Measurements from ENCODE around the gene MCFD2. TPM values are rescaled to one million over a fixed set of nuclear protein-coding genes. Genes with fewer than 3 reads are reported as not detected.
A peak's percentile ranks its signal among the peaks of the same experiment; 100 is the strongest.

Gene MCFD2
- total RNA-seq, 1 donor from 2014 or later = 161 TPM

GRCh38 chr2:46893269-46893939 lies 22.2 kb downstream of the MCFD2 start:
- no peaks in the 10 kb centered on the region for H3K36me3 Mint-ChIP-seq (ENCODE audit: low read depth, unreplicated experiment)

DNA sequence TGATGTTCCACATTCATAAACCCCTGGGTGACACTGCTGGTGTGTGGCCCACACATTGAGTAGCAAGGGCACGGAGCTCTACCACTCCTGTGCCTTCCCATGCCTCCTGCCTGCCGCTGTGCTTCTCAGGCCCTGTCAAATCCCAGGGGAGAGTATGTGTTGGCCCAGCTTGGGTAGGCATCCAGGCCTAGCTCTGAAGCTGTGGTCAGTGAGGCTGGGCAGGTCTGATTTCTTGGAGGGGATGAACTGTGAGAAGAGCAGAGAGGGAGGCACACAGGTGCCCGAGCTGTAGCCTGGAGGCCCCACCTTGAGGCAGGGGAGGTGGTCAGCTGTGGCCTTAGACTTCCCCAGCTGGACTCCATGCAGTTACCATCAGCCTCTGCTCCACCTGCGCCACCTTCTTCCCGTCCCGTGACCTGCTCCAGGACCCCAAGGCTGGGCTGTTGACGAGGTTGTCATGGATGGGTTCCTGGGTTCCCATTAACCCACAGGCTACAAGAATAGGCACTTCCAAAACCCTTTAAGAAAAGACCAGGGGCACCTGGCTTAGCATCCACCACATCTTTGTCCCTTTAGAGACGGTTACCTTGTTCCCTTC lies 23.6 kb downstream of the MCFD2 start:
- H3K9me3 ChIP-seq (ENCODE audit: insufficient read depth, low read depth, low read length) = no peaks in the 10 kb centered on the region
- Mint-ChIP-seq H3K4me1 (ENCODE audit: low read depth, unreplicated experiment) (peaks cover 15% of the 10 kb centered on the region), H3K9me3 (ENCODE audit: unreplicated experiment) (no peaks in the 10 kb centered on the region), H3K27ac (ENCODE audit: unreplicated experiment) (peak overlapping the region; percentile 12), H3K36me3 (ENCODE audit: low read depth, unreplicated experiment) (no peaks in the 10 kb centered on the region), H3K27me3 (ENCODE audit: low read depth, unreplicated experiment) (no peaks in the 10 kb centered on the region), H3K4me3 (ENCODE audit: unreplicated experiment) (peak overlapping the region; percentile 5)
- H3K4me1 ChIP-seq (ENCODE audit: insufficient read depth, low read length) = peaks cover 14% of the 10 kb centered on the region
- TF ChIP-seq, protein P1, sequence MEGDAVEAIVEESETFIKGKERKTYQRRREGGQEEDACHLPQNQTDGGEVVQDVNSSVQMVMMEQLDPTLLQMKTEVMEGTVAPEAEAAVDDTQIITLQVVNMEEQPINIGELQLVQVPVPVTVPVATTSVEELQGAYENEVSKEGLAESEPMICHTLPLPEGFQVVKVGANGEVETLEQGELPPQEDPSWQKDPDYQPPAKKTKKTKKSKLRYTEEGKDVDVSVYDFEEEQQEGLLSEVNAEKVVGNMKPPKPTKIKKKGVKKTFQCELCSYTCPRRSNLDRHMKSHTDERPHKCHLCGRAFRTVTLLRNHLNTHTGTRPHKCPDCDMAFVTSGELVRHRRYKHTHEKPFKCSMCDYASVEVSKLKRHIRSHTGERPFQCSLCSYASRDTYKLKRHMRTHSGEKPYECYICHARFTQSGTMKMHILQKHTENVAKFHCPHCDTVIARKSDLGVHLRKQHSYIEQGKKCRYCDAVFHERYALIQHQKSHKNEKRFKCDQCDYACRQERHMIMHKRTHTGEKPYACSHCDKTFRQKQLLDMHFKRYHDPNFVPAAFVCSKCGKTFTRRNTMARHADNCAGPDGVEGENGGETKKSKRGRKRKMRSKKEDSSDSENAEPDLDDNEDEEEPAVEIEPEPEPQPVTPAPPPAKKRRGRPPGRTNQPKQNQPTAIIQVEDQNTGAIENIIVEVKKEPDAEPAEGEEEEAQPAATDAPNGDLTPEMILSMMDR (IDR thresholded peaks at IDR 0.05; ENCODE audit: insufficient read depth, low read depth, low read length) = no peak
- no peak for TF ChIP-seq EZH2 (IDR thresholded peaks at IDR 0.05; ENCODE audit: insufficient read depth, low read length)
- H3K27me3 ChIP-seq (ENCODE audit: insufficient read depth, low read length) = no peaks in the 10 kb centered on the region
- no peaks in the 10 kb centered on the region for H3K79me2 ChIP-seq (ENCODE audit: insufficient read depth, low read length)
- FAIRE-seq = no peak
- no peak overlapping the region for H3K9ac ChIP-seq (ENCODE audit: low read length)
- no peak overlapping the region for H3K4me2 ChIP-seq (ENCODE audit: low read length)
- no peak for DNase-seq (ENCODE audit: low read depth)
- no peak overlapping the region for H3K4me3 ChIP-seq (ENCODE audit: insufficient read depth, low read depth, low read length)
- no peak overlapping the region for H2AFZ ChIP-seq (ENCODE audit: low read depth, low read length)
- H3K36me3 ChIP-seq (ENCODE audit: insufficient read depth, low read length) = no peaks in the 10 kb centered on the region
- no peaks in the 10 kb centered on the region for H4K20me1 ChIP-seq (ENCODE audit: insufficient read depth, low read length)
- no peak overlapping the region for H3K27ac ChIP-seq (ENCODE audit: low read depth, low read length)

More at GRCh38 chr2:46893269-46893939, 22.2 kb downstream of the MCFD2 start:
- H3K27ac ChIP-seq (ENCODE audit: low read depth, low read length) = no peak overlapping the region
- Mint-ChIP-seq H3K9me3 (ENCODE audit: unreplicated experiment) (no peaks in the 10 kb centered on the region), H3K4me3 (ENCODE audit: unreplicated experiment) (peak overlapping the region; percentile 42), H3K4me1 (ENCODE audit: low read depth, unreplicated experiment) (peaks cover 6% of the 10 kb centered on the region), H3K27ac (ENCODE audit: unreplicated experiment) (no peak overlapping the region), H3K27me3 (ENCODE audit: low read depth, unreplicated experiment) (no peaks in the 10 kb centered on the region)
- H3K9ac ChIP-seq (ENCODE audit: low read length) = no peak overlapping the region
- H3K79me2 ChIP-seq (ENCODE audit: insufficient read depth, low read length) = no peaks in the 10 kb centered on the region
- DNase-seq (ENCODE audit: low read depth) (no peak), FAIRE-seq (no peak)
- H2AFZ ChIP-seq (ENCODE audit: low read depth, low read length) = no peak overlapping the region
- H3K4me3 ChIP-seq (ENCODE audit: insufficient read depth, low read depth, low read length) = no peak overlapping the region
- no peaks in the 10 kb centered on the region for H4K20me1 ChIP-seq (ENCODE audit: insufficient read depth, low read length)
- H3K36me3 ChIP-seq (ENCODE audit: insufficient read depth, low read length) = no peaks in the 10 kb centered on the region
- H3K9me3 ChIP-seq (ENCODE audit: insufficient read depth, low read depth, low read length) = no peaks in the 10 kb centered on the region
- H3K4me2 ChIP-seq (ENCODE audit: low read length) = no peak overlapping the region
- TF ChIP-seq EZH2 (IDR thresholded peaks at IDR 0.05; ENCODE audit: insufficient read depth, low read length) = no peak
- TF ChIP-seq, protein P1 (IDR thresholded peaks at IDR 0.05; ENCODE audit: insufficient read depth, low read depth, low read length) = no peak
- H3K4me1 ChIP-seq (ENCODE audit: insufficient read depth, low read length) = peaks cover 5% of the 10 kb centered on the region
- no peaks in the 10 kb centered on the region for H3K27me3 ChIP-seq (ENCODE audit: insufficient read depth, low read length)

Data from astrocyte (in vitro differentiated cells and primary cell).